H1 (cell line): Measurements from ENCODE around the gene TRIOBP. TPM values are rescaled to one million over a fixed set of nuclear protein-coding genes. Genes with fewer than 3 reads are reported as not detected.

ENCODE experiments used
- CTCF ChIA-PET: fragments of 300-600 bp; sonication (Branson Sonifier 250); formaldehyde crosslinking; loops from one replicate; lab custom pipeline; 2021; ENCODE audit not compliant: partially characterized antibody; lab: Charles Lee
- POLR2A ChIA-PET: fragments of 300-600 bp; sonication (Branson Sonifier 250); formaldehyde crosslinking; loops from one replicate; lab custom pipeline; 2021; ENCODE audit warnings: inconsistent platforms; ENCODE audit not compliant: partially characterized antibody; lab: Charles Lee
- DNase-seq, 2 experiments: peaks; one replicate each; pipeline versions ENCODE4 v3.0.0 to v3.0.0-alpha.2; 2010 to 2022; ENCODE audit warnings: low spot score in 2 of 2, low read depth in 1 of 2, mixed read lengths in 1 of 2
- FAIRE-seq: peaks from 2 replicates; lab custom pipeline; 2011; peaks lifted over from hg19 to GRCh38; lab: Jason Lieb, UNC
- H2AFZ ChIP-seq: 2 replicates; pipeline ENCODE4 v1.8.1; 2012; ENCODE audit warnings: low read length, inconsistent platforms
- H2AK5ac ChIP-seq: 2 replicates; pipeline ENCODE4 v1.6.1; 2013; ENCODE audit warnings: low read depth, low read length
- H2BK120ac ChIP-seq: replicated peaks from 2 replicates; pipeline ENCODE3; 2013; ENCODE audit warnings: low read depth, low read length, inconsistent platforms
- H2BK12ac ChIP-seq: 2 replicates; pipeline ENCODE4 v1.6.1; 2013; ENCODE audit warnings: low read depth, low read length
- H2BK15ac ChIP-seq: 2 replicates; pipeline ENCODE4 v1.6.1; 2013; ENCODE audit warnings: low read length
- H2BK20ac ChIP-seq: 2 replicates; pipeline ENCODE4 v1.6.1; 2013; ENCODE audit warnings: low read length
- H2BK5ac ChIP-seq: 2 replicates; pipeline ENCODE4 v1.6.1; 2013; ENCODE audit warnings: low read depth, low read length
- H3K14ac ChIP-seq: 2 replicates; pipeline ENCODE4 v1.6.1; 2013; ENCODE audit warnings: inconsistent platforms; ENCODE audit not compliant: insufficient read length
- H3K18ac ChIP-seq: 2 replicates; pipeline ENCODE4 v1.6.1; 2013; ENCODE audit warnings: low read length; ENCODE audit errors: extremely low read depth
- H3K23ac ChIP-seq: 2 replicates; pipeline ENCODE4 v1.6.1; 2013; ENCODE audit warnings: inconsistent platforms; ENCODE audit not compliant: insufficient read length
- H3K23me2 ChIP-seq: 2 replicates; pipeline ENCODE4 v1.6.1; 2013; ENCODE audit warnings: low read depth, low read length
- H3K27ac ChIP-seq: 2 replicates; pipeline ENCODE4 v1.6.1; 2011; ENCODE audit warnings: low read depth, low read length, inconsistent platforms
- H3K27me3 ChIP-seq, 4 experiments: replicated peaks in 1 of 4; 1 replicate in 1 of 4; 2 replicates in 3 of 4; pipeline versions ENCODE4 v1.6.1 to v1.8.1; 2011 to 2013; ENCODE audit warnings: low read length in 3 of 4, mild to moderate bottlenecking in 3 of 4, inconsistent platforms in 2 of 4, mixed read lengths in 2 of 4, moderate library complexity in 1 of 4; ENCODE audit not compliant: control insufficient read depth in 3 of 4, insufficient read depth in 3 of 4; ENCODE audit errors: extremely low read depth in 1 of 4
- H3K36me3 ChIP-seq, 4 experiments: 2 replicates each; pipeline versions ENCODE4 v1.6.1 to v1.8.1; 2011 to 2013; ENCODE audit warnings: mild to moderate bottlenecking in 4 of 4, low read length in 3 of 4, moderate library complexity in 2 of 4, control low read depth in 1 of 4, inconsistent platforms in 1 of 4; ENCODE audit not compliant: insufficient read depth in 4 of 4, control insufficient read depth in 2 of 4
- H3K4ac ChIP-seq: replicated peaks from 2 replicates; pipeline ENCODE3; 2013; ENCODE audit warnings: low read length, low read depth, mixed read lengths, inconsistent platforms; ENCODE audit not compliant: insufficient read length
- H3K4me1 ChIP-seq, 4 experiments: replicated peaks in 1 of 4; 1 replicate in 1 of 4; 2 replicates in 3 of 4; pipeline versions ENCODE4 v1.6.1 to v1.8.1; 2011 to 2013; ENCODE audit warnings: low read length in 3 of 4, inconsistent platforms in 2 of 4, mixed read lengths in 1 of 4; ENCODE audit not compliant: insufficient read depth in 4 of 4, control insufficient read depth in 3 of 4
- H3K4me2 ChIP-seq, 2 experiments: 2 replicates each; pipeline versions ENCODE4 v1.6.1 to v1.8.1; 2011 to 2013; ENCODE audit warnings: low read depth in 2 of 2, low read length in 2 of 2, control low read depth in 1 of 2, inconsistent platforms in 1 of 2, mild to moderate bottlenecking in 1 of 2; ENCODE audit not compliant: insufficient read depth in 1 of 2
- H3K4me3 ChIP-seq, 4 experiments: fragments of 200-600, 300-600 bp in 1 of 4; sonication (generic), shearing (Covaris generic), sonication (Bioruptor Twin) in 1 of 4; 2 replicates each; pipeline versions ENCODE4 v1.5.1 to v1.8.1; 2011 to 2016; ENCODE audit warnings: low read length in 4 of 4, low read depth in 3 of 4, control low read depth in 2 of 4, inconsistent platforms in 2 of 4, mild to moderate bottlenecking in 2 of 4, mixed read lengths in 1 of 4, moderate library complexity in 1 of 4; ENCODE audit not compliant: insufficient read depth in 2 of 4; ENCODE audit errors: extremely low read depth in 1 of 4
- H3K56ac ChIP-seq: replicated peaks from 2 replicates; pipeline ENCODE3; 2013; ENCODE audit warnings: low read depth, mild to moderate bottlenecking, mixed read lengths, low read length, inconsistent platforms; ENCODE audit not compliant: insufficient read length
- H3K79me1 ChIP-seq: 2 replicates; pipeline ENCODE4 v1.6.1; 2013; ENCODE audit warnings: low read depth, low read length, control low read depth
- H3K79me2 ChIP-seq, 2 experiments: 2 replicates each; pipeline versions ENCODE4 v1.6.1 to v1.8.1; 2012 to 2013; ENCODE audit warnings: low read length in 2 of 2, mild to moderate bottlenecking in 2 of 2, inconsistent platforms in 1 of 2; ENCODE audit not compliant: insufficient read depth in 2 of 2, control insufficient read depth in 1 of 2
- H3K9ac ChIP-seq, 4 experiments: replicated peaks in 1 of 4; 1 replicate in 1 of 4; 2 replicates in 3 of 4; pipeline versions ENCODE4 v1.6.1 to v1.8.1; 2011 to 2013; ENCODE audit warnings: low read depth in 3 of 4, low read length in 3 of 4, control low read depth in 2 of 4, mild to moderate bottlenecking in 2 of 4, moderate library complexity in 2 of 4, inconsistent platforms in 1 of 4; ENCODE audit errors: extremely low read depth in 1 of 4
- H3K9me3 ChIP-seq, 2 experiments: 2 replicates each; pipeline versions ENCODE4 v1.6.1 to v1.8.1; 2012 to 2013; ENCODE audit warnings: mild to moderate bottlenecking in 2 of 2, moderate library complexity in 2 of 2, control low read depth in 1 of 2, inconsistent platforms in 1 of 2, low read depth in 1 of 2, low read length in 1 of 2, mixed read lengths in 1 of 2; ENCODE audit not compliant: insufficient read depth in 2 of 2
- H4K20me1 ChIP-seq, 2 experiments: replicated peaks in 1 of 2; 2 replicates each; pipeline versions ENCODE3 to v1.8.1; 2011 to 2013; ENCODE audit warnings: inconsistent platforms in 2 of 2, low read length in 2 of 2, mild to moderate bottlenecking in 1 of 2; ENCODE audit not compliant: insufficient read depth in 2 of 2, control insufficient read depth in 1 of 2
- H4K5ac ChIP-seq: 2 replicates; pipeline ENCODE4 v1.6.1; 2013; ENCODE audit warnings: low read length, low read depth, mixed read lengths, inconsistent platforms; ENCODE audit not compliant: insufficient read length
- H4K8ac ChIP-seq: 2 replicates; pipeline ENCODE4 v1.8.0; 2013; ENCODE audit warnings: mild to moderate bottlenecking, moderate library complexity, low read length, inconsistent platforms; ENCODE audit not compliant: insufficient read depth; ENCODE audit errors: extremely low read depth
- H4K91ac ChIP-seq: replicated peaks from 2 replicates; pipeline ENCODE3; 2013; ENCODE audit warnings: low read length, mixed read lengths, inconsistent platforms; ENCODE audit not compliant: insufficient read length
- BCL11A ChIP-seq, 2 experiments: IDR thresholded peaks; one replicate each; pipeline ENCODE4 v1.6.1; 2011; ENCODE audit warnings: low read depth in 2 of 2, low read length in 2 of 2, mild to moderate bottlenecking in 2 of 2
- CTBP2 ChIP-seq: IDR thresholded peaks from 2 replicates; pipeline ENCODE4 v1.7.0; 2011; ENCODE audit warnings: borderline replicate concordance, mild to moderate bottlenecking, moderate library complexity, mixed read lengths, low read length; ENCODE audit not compliant: insufficient read depth, insufficient read length
- GABPA ChIP-seq: IDR thresholded peaks from 2 replicates; pipeline ENCODE4 v1.6.1; 2011; ENCODE audit warnings: mild to moderate bottlenecking, low read length, moderate library complexity, borderline replicate concordance; ENCODE audit not compliant: insufficient read depth
- MAX ChIP-seq: IDR thresholded peaks from 2 replicates; pipeline ENCODE4 v1.6.1; 2012; ENCODE audit warnings: inconsistent platforms
- RAD21 ChIP-seq, 2 experiments: IDR thresholded peaks in 1 of 2; conservative IDR thresholded peaks in 1 of 2; 2 replicates each; pipeline ENCODE4 v1.6.1; 2011; ENCODE audit warnings: low read depth in 2 of 2, low read length in 2 of 2, improper control_type of control experiment in 1 of 2, inconsistent platforms in 1 of 2, mild to moderate bottlenecking in 1 of 2, moderate library complexity in 1 of 2
- WGBS, 2 experiments: shearing (Covaris generic) in 1 of 2; methylation state at CpG; one replicate each; pipeline versions ENCODE4 v1.1.6 to v1.1.7; 2013 to 2015; ENCODE audit warnings: low lambda C conversion rate in 2 of 2, mixed read lengths in 2 of 2, inconsistent platforms in 1 of 2, low coverage in 1 of 2, missing lambda C conversion rate in 1 of 2; ENCODE audit not compliant: insufficient replicate concordance in 2 of 2, insufficient coverage in 1 of 2, insufficient read length in 1 of 2; ENCODE audit errors: extremely low coverage in 1 of 2, missing lambda C conversion rate in 1 of 2; 5-methylcytosine and 5-hydroxymethylcytosine counted together
- polyA plus RNA-seq, 7 experiments: library from polyadenylated mRNA; depleted of rRNA in 3 of 7; stranded (reverse) in 5 of 7; unstranded in 2 of 7; fragments of >200 nt in 5 of 7; fragments of 200-250 nt in 2 of 7; gene quantifications; 1 replicate in 5 of 7; 2 replicates in 1 of 7; 4 replicates in 1 of 7; pipeline versions ENCODE4 v1.2.1 to v1.2.3, GENCODE V29; 2011 to 2013; ENCODE audit warnings: missing spikeins in 2 of 7, mixed read lengths in 2 of 7
- total RNA-seq: library from RNA; stranded (reverse); fragmentation: NEBNext Ultra II Directional; extraction: Animal tissue kit (Norgen Biotek cat#: 25700); gene quantifications from 2 replicates; pipeline ENCODE4 v1.2.1, GENCODE V29; 2021

The TRIOBP gene
- total and polyA plus RNA-seq, 2 of the 8 experiments (the other 6 are each of a cell fraction or from before 2014, with no cell fraction given): 18.2 to 27.3 TPM

- H4K5ac ChIP-seq: no peak overlapping the region
- peaks cover 7 to 20% of the 10 kb centered on the region in 2 experiments for H4K20me1 ChIP-seq
- no peak overlapping the region for H3K4ac ChIP-seq
- H3K79me2 ChIP-seq: peaks cover 0 to 3% of the 10 kb centered on the region in 2 experiments; a peak in 1 of 4 replicates
- no peak overlapping the region for H3K4me3 ChIP-seq
- no peak overlapping the region for H3K23ac ChIP-seq
- peaks cover 0 to 7% (median 5%) of the 10 kb centered on the region in 4 experiments; a peak in 4 of 7 replicates for H3K27me3 ChIP-seq
- no peaks in the 10 kb centered on the region for H3K9me3 ChIP-seq
- H2BK20ac ChIP-seq: no peak overlapping the region
- no peak overlapping the region for H4K91ac ChIP-seq
- H2AFZ ChIP-seq: no peak overlapping the region
- no peak overlapping the region for H2BK120ac ChIP-seq
- peaks cover 0 to 25% (median 11%) of the 10 kb centered on the region in 4 experiments; a peak in 6 of 7 replicates for H3K4me1 ChIP-seq
- peaks cover 13% of the 10 kb centered on the region for H3K23me2 ChIP-seq
- no peak overlapping the region for H3K56ac ChIP-seq
- H3K79me1 ChIP-seq: peaks cover 3% of the 10 kb centered on the region; the same call in 1 of the 2 replicates
- FAIRE-seq (no peak), DNase-seq (no peak)
- no peak overlapping the region for H3K9ac ChIP-seq
- H3K18ac ChIP-seq: no peak overlapping the region
- peaks cover 0 to 7% (median 3%) of the 10 kb centered on the region in 4 experiments; a peak in 3 of 8 replicates for H3K36me3 ChIP-seq
- H4K8ac ChIP-seq: no peak overlapping the region
- CTCF ChIA-PET: interaction anchor here (0.9 to 10.9 kb wide), 4 partner anchors 14 to 89 kb away, joined by 3 to 75 read pairs (median 4); no protein-coding TSS in a partner anchor
- no peak overlapping the region for H3K27ac ChIP-seq
- TF ChIP-seq BCL11A (IDR thresholded peaks at IDR 0.05; ENCODE audit: low read depth in 2 of 2, low read length in 2 of 2): no peak
- TF ChIP-seq GABPA: no peak
- TF ChIP-seq CTBP2: no peak
- TF ChIP-seq MAX: no peak
- TF ChIP-seq RAD21 (IDR thresholded peaks at IDR 0.05 in 1 of 2, conservative IDR thresholded peaks at IDR 0.05 in 1 of 2; ENCODE audit: low read depth in 2 of 2, low read length in 2 of 2): peak in 1 of 2 experiments; percentile 4; a peak in 1 of 4 replicates
- WGBS, 2 experiments: 89% methylated on average over 12 of the region's 12 CpGs; no CpG with 5 or more reads in 1 of the 2 experiments
- H3K4me2 ChIP-seq: no peak overlapping the region
- H2BK5ac ChIP-seq: no peak overlapping the region
- H2BK12ac ChIP-seq: no peak overlapping the region
- no peak overlapping the region for H3K14ac ChIP-seq
- no peak overlapping the region for H2BK15ac ChIP-seq
- no peak overlapping the region for H2AK5ac ChIP-seq
- POLR2A ChIA-PET: interaction anchor here (1.0 to 5.0 kb wide), 6 partner anchors 9 to 160 kb away, joined by 3 to 24 read pairs (median 4); no protein-coding TSS in a partner anchor
Measured at GRCh38 chr22:37749226-37749625, 52.4 kb downstream of the TRIOBP start.
